RKO (cell line): ENCODE data around the gene EMD.
A peak's percentile ranks its signal among the peaks of the same experiment; 100 is the strongest.

Experiments used
- DNase-seq: peaks from one replicate; pipeline ENCODE4 v3.0.0-alpha.2; 2016; ENCODE audit warnings: low spot score

Gene EMD

DNA sequence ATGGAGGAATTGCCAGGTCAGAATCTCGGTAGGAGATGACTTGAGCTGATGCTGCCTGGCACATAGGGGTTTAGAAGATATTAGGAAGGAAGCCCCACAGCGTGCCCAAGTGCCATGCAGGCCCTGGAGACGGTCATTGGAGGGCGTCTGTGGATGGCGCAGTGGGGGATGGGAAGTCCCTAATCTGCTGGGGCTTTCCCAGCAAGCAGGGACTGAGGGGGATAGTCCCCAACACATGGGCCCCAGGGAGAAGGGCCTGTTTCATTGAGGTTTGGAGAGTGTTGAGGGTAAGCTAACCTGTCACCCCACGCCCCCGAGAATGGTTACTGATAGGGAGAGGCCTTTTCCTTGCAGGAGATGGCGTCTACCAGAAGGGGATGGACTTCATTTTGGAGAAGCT is 40.1 kb downstream of the EMD start:
- DNase-seq = no peak

DNA sequence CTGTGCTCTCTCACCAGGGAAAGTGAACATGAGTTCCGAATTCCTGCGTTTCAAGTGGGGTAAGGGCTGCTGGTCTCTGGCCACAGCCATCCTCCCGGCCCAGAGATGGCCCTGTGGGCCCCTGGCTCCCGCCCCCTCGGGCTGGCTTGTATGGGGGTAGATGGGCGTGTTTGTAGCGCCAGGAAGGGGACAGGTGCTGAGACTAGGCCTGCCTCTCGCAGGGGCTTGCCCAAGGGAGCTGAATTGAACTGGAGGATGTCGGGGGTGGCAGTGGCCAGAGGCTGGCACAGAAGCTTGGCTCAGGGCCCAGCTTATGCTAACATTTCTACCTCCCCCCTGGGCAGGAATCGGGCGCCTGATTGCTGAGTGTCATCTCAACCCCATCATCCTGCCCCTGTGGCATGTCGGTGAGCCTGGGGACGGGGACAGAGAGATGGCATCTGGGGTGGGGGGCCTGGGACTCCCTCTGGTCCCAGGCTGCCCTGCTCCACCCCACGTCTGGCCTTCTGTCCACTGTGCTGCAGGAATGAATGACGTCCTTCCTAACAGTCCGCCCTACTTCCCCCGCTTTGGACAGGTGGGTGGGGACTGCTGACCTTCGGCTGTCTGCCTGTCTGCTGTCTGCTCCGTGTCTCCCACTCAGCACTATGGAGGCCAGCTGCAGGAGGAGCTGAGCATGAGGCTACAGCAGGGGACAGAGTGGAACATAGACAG is 40.8 kb downstream of the EMD start:
- no peak for DNase-seq

DNA sequence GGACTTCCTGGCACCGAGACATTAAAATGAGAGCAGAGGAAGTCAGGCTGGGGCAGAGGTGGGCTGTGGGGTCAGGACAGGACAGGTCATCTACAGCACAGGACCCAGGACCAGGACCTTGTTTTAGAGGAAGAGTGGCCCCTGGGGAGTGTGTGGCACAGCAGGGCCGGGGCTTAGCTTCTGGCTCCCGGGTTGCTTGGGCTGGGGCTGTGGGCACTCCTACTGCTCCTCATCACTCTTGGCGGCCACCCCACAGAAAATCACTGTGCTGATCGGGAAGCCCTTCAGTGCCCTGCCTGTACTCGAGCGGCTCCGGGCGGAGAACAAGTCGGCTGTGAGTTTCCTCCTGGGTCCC is 41.3 kb downstream of the EMD start:
- no peak for DNase-seq

DNA sequence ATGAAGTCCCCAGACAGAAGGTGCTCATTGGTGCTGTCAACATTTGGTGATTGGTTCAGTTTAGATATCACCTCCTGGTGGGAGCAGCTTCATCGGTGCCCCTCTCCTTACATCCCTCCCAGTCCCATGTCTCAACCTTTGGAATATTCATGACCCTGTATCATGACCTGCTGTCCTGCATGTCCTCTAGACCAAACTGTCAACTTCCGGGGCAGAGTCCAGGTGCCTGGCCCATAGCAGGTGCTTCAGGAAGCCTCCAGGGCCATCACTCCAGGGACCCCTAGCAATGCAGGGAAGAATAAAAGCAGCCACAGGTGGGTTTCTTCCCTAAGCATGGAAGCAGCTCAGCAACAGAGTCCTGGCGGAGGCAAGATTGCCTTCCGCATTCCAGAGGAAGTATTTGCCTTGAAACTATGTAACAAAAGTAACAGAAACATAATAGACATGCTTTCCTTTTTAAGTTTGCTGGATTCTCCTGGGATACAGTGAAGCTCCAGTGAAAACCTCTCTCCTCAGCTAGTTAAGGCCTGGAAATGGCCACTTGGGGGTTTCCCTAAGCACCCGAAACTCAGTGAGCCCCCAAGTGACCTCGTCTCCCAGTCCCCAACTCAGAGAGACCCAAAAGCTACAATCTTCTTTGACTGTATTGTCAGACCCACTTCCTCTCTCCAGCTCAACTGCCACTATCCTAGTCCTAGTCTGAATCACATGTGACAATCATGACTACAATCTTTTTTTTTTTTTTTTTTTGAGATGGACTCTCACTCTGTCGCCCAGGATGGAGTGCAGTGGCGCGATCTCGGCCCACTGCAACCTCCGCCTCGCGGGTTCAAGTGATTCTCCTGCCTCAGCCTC is 48.0 kb downstream of the EMD start:
- no peak for DNase-seq

DNA sequence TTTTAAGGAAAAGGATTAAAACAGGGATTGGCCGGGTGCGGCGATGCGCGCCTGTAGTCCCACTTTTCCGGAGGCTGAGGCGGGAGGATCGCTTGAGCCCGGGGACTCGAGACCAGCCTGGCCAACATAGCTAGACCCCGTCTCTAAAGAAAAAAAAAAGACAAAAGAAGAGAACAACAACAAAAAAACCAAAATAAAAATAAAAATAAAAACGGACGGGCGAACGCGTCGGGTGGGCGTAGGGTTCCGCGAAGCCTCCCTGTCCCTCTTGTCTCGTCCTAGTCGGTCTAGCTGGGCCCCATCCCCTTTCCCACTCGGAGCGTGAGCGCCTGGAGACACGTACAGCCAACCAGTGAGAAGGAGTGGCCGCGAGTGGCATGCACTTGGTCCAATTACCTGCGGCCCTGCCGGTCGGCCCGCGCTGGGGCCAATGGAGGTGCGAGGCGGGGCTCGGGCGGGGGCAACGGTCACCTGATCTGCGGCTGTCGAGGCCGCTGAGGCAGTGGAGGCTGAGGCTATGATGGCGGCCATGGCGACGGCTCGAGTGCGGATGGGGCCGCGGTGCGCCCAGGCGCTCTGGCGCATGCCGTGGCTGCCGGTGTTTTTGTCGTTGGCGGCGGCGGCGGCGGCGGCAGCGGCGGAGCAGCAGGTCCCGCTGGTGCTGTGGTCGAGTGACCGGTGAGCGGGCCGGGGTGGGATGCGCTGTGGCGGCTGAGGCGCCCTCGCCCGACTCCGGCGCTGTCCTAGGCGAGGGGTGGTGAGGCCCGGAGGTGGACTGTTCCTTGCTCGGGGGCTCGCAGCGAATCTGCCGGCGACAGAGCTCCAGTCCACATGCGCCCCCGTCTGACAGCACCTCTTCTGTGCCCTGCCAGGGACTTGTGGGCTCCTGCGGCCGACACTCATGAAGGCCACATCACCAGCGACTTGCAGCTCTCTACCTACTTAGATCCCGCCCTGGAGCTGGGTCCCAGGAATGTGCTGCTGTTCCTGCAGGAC is 49.4 kb downstream of the EMD start, which contains the start of gene ATP6AP1:
ATP6AP1 (plus strand) TSS at position 502 of the 996 bp plus-strand sequence; CDS start at position 518, 16 bp downstream.
- peak; percentile 91 for DNase-seq

DNA sequence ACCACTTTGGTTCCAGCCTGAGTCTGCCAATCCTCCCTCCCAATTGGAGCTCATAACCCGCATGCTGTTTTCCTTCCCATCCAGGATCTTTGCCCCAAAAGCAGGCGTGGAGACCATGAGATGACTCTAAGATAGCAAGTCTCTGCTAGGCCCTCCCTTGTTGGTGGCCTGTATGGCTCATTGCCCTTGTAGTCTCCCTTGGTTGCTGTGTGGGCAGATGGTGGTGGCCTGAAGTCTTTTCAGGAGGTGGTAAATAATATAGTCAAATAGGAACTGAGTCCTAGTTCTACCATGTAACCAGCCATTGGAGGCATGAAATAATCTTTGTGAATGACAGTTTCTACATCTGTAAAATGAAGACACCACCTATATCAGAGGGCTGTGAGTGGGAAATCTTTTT is 50.6 kb downstream of the EMD start:
- DNase-seq = no peak

DNA sequence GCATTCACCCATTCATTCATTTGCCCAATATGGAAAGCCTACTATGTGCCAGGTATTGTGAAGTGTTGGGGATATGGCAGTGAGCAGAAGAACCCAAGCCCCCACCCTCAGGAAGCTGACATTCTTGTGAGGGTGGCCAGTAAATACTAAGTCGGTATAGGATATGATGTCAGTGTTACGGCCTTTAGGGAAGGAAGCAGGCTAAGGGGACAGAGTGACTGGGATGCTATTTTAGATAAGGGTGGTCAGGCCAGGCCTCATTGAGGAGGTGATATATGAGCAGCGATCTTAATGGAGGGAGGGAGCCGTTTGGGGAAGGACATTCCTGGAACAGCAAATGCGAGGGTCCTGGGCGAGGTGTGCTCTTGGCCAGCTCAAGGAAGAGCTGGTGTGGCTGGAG is 51.4 kb downstream of the EMD start:
- DNase-seq = no peak

DNA sequence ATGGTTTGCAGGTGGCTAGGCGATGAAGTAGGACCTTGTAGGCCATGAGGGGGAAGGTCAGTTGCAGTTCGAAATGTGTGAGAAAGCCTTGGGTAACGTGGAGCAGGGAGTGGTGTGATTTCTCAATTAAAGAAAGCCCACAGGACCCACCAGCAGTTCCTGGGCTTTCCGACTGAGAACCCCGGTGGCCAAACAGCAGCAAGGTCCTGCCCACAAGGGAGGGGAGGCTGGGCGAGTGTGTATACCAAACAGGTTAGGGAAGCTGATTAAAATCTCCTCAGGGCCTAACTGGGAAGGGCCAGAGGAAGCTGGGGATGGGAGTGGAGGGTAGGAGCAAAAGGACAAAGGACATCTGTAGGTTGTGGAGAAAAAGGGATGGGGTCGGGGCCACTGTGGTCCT is 51.8 kb downstream of the EMD start:
- no peak for DNase-seq
